GM23338 (cell line): ENCODE data around the gene SLC29A1.

Source experiments
- CREB1 ChIP-seq: fragments of 250-450 bp; sonication (Bioruptor Pico); IDR thresholded peaks from 2 replicates; pipeline ENCODE4 v1.5.0; 2020; ENCODE audit warnings: low read depth, mild to moderate bottlenecking, moderate library complexity
- CTCF ChIP-seq, 2 experiments: fragments of 200-600 bp in 1 of 2; sonication (generic) in 1 of 2; conservative IDR thresholded peaks; 2 replicates each; pipeline versions ENCODE4 v1.5.1 to v1.6.1; 2016 to 2017; ENCODE audit warnings: antibody characterized with exemption in 2 of 2, low read depth in 2 of 2, mild to moderate bottlenecking in 2 of 2, moderate library complexity in 1 of 2
- EZH2 ChIP-seq: fragments of 200-600 bp; sonication (generic); IDR thresholded peaks from one replicate; pipeline ENCODE4 v1.8.0; 2017; ENCODE audit warnings: antibody characterized with exemption, mild to moderate bottlenecking, low read depth; ENCODE audit not compliant: unreplicated experiment
- EZH2phosphoT487 ChIP-seq: fragments of 200-600 bp; sonication (generic); IDR thresholded peaks from one replicate; pipeline ENCODE4 v1.8.1; 2018; ENCODE audit warnings: antibody characterized with exemption; ENCODE audit not compliant: unreplicated experiment
- JUNB ChIP-seq: IDR thresholded peaks from one replicate; pipeline ENCODE4 v1.6.1; 2016; ENCODE audit warnings: antibody characterized with exemption; ENCODE audit not compliant: unreplicated experiment
- NANOG ChIP-seq: IDR thresholded peaks from 2 replicates; pipeline ENCODE4 v1.6.1; 2016; ENCODE audit warnings: antibody characterized with exemption, borderline replicate concordance
- POLR2AphosphoS5 ChIP-seq: IDR thresholded peaks from 2 replicates; pipeline ENCODE4 v1.6.1; 2016; ENCODE audit warnings: antibody characterized with exemption, low read depth
- REST ChIP-seq: IDR thresholded peaks from one replicate; pipeline ENCODE4 v1.6.1; 2018; ENCODE audit warnings: antibody characterized with exemption; ENCODE audit not compliant: unreplicated experiment

GRCh38 chr6:44216677-44217331, 6.6 kb upstream of the SLC29A1 start, which contains the start of gene MYMX:
- TF ChIP-seq CTCF (conservative IDR thresholded peaks at IDR 0.05; ENCODE audit: low read depth in 2 of 2) (no peak), EZH2 (no peak), NANOG (no peak), POLR2AphosphoS5 (peak; percentile 73), CREB1 (CRISPR knock-in tag) (no peak), REST (no peak), JUNB (no peak), EZH2phosphoT487 (no peak)
